NCI-H524 (cell line): ENCODE measurements around the gene OGT.
"Not testable (repeated sequence)": the region's sequence is repeated elsewhere in the genome, so short reads cannot be mapped to it uniquely, and the experiment has no call there.

Experiments used
- DNase-seq, 2 experiments: peaks; one replicate each; lab custom pipeline; 2025; lab: John Stamatoyannopoulos, UW

Gene OGT

GRCh38 chrX:71532753-71533425 is at the start of gene OGT:
TSS of gene OGT (plus strand) at chrX:71533104. CDS start at chrX:71533300, 196 bp downstream.
- DNase-seq = peak; percentile 97 to 99

DNA sequence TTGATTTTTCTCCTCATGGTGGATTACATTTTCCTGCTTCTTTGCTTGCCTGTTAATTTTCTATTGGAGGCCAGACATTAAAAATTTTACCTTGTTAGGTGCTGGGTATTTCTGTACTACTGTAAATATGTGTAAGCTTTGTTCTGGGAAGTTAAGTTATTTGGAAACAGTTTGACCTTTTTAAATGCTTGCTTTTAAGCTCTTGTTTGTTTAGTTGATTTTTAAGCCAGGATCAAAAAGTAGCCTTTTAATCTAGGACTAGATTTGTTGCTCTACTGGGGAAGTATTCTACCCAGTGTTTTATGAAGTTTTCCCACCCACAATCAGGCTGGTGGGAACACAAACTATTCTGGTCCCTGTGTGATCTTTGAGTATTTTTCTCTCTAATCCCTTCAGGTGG is 45.1 kb upstream of the OGT start:
- no peak for DNase-seq

DNA sequence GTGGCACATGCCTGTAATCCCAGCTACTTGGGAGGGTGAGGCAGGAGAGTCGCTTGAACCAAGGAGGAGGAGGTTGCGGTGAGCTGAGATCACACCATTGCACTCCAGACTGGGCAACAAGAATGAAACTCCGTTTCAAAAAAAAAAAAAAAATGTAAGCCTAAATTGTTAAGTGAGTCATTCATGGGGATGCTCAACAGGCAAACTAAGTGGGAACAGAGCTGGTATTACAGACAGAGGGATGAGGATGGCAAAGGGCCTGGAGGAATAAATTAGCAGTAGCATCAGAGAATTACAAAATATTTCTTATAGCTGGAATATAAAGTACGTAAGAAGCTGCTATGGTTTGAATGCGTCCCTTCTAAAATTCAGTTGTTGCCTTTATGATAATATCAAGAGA is 43.4 kb upstream of the OGT start:
- DNase-seq = no peak

GRCh38 chrX:71492231-71493065 is 40.5 kb upstream of the OGT start:
- DNase-seq = peak in 1 of 2 experiments; percentile 24

GRCh38 chrX:71493111-71493613 is 39.7 kb upstream of the OGT start:
- DNase-seq = no peak

DNA sequence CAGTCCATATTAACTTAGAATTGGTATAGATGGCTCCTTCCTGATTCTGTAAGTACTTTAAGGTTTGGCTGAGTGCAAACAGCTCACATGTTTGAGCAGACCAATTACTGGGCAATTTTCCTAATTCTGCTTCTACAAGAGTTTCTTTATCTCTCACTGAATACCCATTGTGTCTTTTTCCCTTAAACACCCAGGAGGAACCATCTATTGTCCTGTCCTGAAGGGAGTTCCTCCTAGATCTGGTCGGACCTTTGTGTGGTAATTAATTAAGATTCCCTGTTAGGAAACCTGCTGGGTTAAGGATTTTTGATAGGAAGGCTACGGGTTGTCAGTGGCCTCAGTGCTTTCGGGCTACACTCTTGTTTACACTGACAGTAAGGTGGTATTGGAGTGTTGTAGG is 36.9 kb upstream of the OGT start:
- DNase-seq = not testable (repeated sequence)

DNA sequence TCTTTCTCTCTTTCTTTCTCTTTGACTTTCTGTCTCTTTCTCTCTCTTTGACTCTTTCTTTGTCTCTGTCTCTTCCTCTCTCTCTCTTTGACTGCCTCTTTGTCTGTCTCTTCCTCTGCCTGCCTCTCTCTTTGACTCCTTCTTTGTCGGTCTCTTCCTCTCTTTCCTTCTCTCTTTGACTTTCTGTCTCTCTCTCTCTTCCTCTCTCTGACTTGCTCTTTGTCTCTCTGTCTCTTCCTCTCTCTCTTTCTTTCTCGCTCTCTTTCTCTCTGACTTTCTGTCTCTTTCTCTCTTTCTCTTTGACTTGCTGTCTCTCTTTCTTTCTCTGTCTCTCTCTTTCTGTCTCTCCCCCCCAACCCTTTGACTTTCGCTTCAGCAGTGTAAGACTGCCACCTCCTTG is 36.4 kb upstream of the OGT start:
- DNase-seq = no peak

GRCh38 chrX:71502080-71502479 is 30.8 kb upstream of the OGT start:
- DNase-seq = not testable (repeated sequence)

DNA sequence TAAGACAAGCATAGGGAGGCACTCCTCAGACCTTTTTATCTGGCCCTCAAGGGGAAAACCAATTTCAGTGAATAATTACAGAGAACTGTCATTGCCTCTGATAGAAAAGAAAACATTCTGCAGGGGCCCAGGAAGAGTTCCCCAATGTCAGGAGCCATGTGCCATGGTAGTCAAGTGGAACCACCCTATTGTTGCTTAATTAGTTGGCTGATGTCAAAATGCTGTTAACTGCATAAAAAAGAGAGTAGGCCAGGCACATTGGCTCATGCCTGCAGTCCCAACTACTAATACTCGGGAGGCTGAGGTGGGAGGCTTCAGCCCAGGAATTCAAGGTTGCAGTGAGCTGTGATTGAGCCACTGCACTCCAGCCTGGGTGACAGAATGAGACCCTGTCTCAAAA is 28.6 kb upstream of the OGT start:
- no peak for DNase-seq

- DNase-seq = no peak
Observed at GRCh38 chrX:71509289-71509688, 23.6 kb upstream of the OGT start.

GRCh38 chrX:71510161-71510560 is 22.7 kb upstream of the OGT start:
- no peak for DNase-seq

DNA sequence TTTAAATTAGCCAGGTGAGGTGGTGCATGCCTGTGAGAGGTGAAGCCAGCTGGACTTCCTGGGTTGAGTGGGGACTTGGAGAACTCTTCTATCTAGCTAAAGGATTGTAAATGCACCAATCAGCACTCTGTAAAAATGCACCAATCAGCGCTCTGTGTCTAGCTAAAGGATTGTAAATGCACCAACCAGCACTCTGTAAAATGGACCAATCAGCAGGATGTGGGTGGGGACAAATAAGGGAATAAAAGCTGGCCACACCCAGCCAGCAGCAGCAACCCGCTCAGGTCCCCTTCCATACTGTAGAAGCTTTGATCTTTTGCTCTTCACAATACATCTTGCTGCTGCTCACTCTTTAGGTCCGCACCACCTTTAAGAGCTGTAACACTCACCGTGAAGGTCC is 19.2 kb upstream of the OGT start:
- not testable (repeated sequence) for DNase-seq

GRCh38 chrX:71514367-71515037 is 18.4 kb upstream of the OGT start:
- DNase-seq = peak; percentile 17 to 71

DNA sequence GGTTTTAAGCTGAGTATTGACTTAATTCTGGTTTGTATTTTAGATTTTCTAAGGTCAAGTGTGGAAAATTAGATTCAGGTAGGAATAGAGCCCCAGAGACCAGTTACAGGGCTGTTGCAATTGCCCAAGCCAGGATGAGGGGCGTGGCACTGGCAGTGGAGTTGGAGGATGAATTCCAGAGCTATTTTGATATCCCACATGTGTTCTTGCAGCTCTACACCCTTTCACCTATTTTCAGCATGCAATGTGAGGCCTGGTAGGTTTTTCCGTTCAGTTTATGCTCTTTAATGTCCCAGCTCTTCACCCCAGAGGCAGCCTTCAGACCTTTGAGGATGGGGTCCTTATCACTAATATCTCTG is 17.9 kb upstream of the OGT start:
- no peak for DNase-seq

- no peak for DNase-seq
Observed at GRCh38 chrX:71525316-71525715, 7.6 kb upstream of the OGT start.

- peak; percentile 54 to 60 for DNase-seq
Observed at GRCh38 chrX:71532078-71532752, 689 bp upstream of the OGT start.

DNA sequence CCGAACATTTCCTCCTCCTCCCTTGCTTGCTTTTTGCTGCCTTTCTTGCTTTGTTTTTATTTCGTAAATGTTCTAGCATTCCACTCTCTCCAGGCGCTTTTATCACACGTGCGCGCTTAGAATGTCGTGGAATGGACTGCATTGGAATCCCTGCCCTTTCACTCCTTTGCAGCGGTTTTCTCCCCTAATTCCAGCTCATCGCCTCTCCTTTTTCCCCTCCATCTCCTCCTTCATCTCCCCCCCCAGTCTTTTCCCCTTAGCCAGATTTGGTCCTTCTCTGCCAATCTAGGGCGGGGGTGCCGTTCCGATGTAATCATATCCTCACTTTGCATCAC is 579 bp downstream of the OGT start:
- DNase-seq = no peak

- DNase-seq = peak; percentile 55
Observed at GRCh38 chrX:71533851-71534561, 1.1 kb downstream of the OGT start.

- no peak for DNase-seq
Observed at GRCh38 chrX:71534773-71535544, 2.1 kb downstream of the OGT start.

GRCh38 chrX:71536285-71536684 is 3.4 kb downstream of the OGT start:
- DNase-seq = peak; percentile 32 to 64

DNA sequence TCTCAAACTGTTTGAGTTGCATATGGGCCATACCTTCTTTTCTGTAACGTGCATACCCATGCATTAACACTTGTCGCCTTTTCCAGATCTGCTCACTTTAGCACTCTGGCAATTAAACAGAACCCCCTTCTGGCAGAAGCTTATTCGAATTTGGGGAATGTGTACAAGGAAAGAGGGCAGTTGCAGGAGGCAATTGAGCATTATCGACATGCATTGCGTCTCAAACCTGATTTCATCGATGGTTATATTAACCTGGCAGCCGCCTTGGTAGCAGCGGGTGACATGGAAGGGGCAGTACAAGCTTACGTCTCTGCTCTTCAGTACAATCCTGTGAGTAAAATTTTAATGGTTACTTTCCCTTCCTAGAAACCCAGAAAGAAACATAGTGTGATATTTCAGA is 4.8 kb downstream of the OGT start:
- DNase-seq = no peak
